GM12878 (cell line): ENCODE data around the gene TTC31. TPM values are rescaled to one million over a fixed set of nuclear protein-coding genes. Genes with fewer than 3 reads are reported as not detected.

ENCODE experiments used
- ATAC-seq: fragments of 200-7000 bp; cut with Tn5 transposase; 3 replicates; pipeline ENCODE4 v1.9.1; 2020; ENCODE audit warnings: mild to moderate bottlenecking, moderate library complexity
- BruUV-seq: library from RNA; stranded (reverse); fragments of 400-500 nt; replicated peaks from 2 replicates; lab custom pipeline; 2021; lab: Mats Ljungman, UMichigan
- CTCF ChIA-PET: fragments of 300-600 bp; sonication (Branson Sonifier 250); formaldehyde crosslinking; extraction: SDS; loops from one replicate; lab custom pipeline; 2021; ENCODE audit warnings: inconsistent platforms; lab: Yijun Ruan, JAX
- POLR2A ChIA-PET: fragments of 350-600 bp; formaldehyde crosslinking; extraction: SDS; loops from one replicate; lab custom pipeline; 2021; ENCODE audit warnings: inconsistent platforms; lab: Charles Lee
- RAD21 ChIA-PET: fragments of 300-600 bp; sonication (Branson Sonifier 250); formaldehyde crosslinking; loops from one replicate; lab custom pipeline; 2023; ENCODE audit warnings: antibody characterized with exemption; ENCODE audit not compliant: unreplicated experiment; lab: Charles Lee
- SMC1A ChIA-PET: fragments of 300-600 bp; sonication (Branson Sonifier 250); formaldehyde crosslinking; loops from one replicate; lab custom pipeline; 2023; ENCODE audit not compliant: unreplicated experiment, uncharacterized antibody; lab: Charles Lee
- DNase-seq: peaks from one replicate; pipeline ENCODE4 v3.0.0-alpha.2; 2011; ENCODE audit warnings: low read depth, low spot score
- FAIRE-seq: peaks from 3 replicates; lab custom pipeline; 2011; peaks lifted over from hg19 to GRCh38; lab: Jason Lieb, UNC
- H2AFZ ChIP-seq: 2 replicates; pipeline ENCODE4 v1.6.0; 2011; ENCODE audit warnings: low read depth, low read length, control low read depth; ENCODE audit not compliant: control insufficient read depth
- H3K27ac ChIP-seq: 2 replicates; pipeline ENCODE4 v1.5.1; 2011; ENCODE audit warnings: control low read depth; ENCODE audit not compliant: control insufficient read depth, insufficient read depth
- H3K27me3 ChIP-seq, 2 experiments: replicated peaks in 1 of 2; 2 replicates each; pipeline versions ENCODE4 v1.6.0 to v1.6.1; 2011; ENCODE audit warnings: low read length in 1 of 2; ENCODE audit not compliant: control insufficient read depth in 2 of 2, insufficient read depth in 2 of 2
- H3K36me3 ChIP-seq, 2 experiments: 2 replicates each; pipeline ENCODE4 v1.5.1; 2011; ENCODE audit warnings: low read length in 1 of 2; ENCODE audit not compliant: control insufficient read depth in 2 of 2, insufficient read depth in 2 of 2
- H3K4me1 ChIP-seq: 2 replicates; pipeline ENCODE4 v1.6.1; 2011; ENCODE audit warnings: mild to moderate bottlenecking, low read length, moderate library complexity, mixed read lengths; ENCODE audit not compliant: control insufficient read depth, insufficient read depth
- H3K4me2 ChIP-seq: 2 replicates; pipeline ENCODE4 v1.6.0; 2011; ENCODE audit warnings: control low read depth; ENCODE audit not compliant: control insufficient read depth, insufficient read depth
- H3K4me3 ChIP-seq: fragments of 200-600 bp; sonication (generic); 2 replicates; pipeline ENCODE4 v1.5.1; 2016
- H3K79me2 ChIP-seq: 2 replicates; pipeline ENCODE4 v1.6.0; 2011; ENCODE audit warnings: low read length; ENCODE audit not compliant: control insufficient read depth, insufficient read depth
- H3K9ac ChIP-seq: 2 replicates; pipeline ENCODE4 v1.8.0; 2011; ENCODE audit warnings: low read length, control low read depth, mixed read lengths; ENCODE audit not compliant: control insufficient read depth, insufficient read depth
- H3K9me3 ChIP-seq: replicated peaks from 3 replicates; pipeline ENCODE4 v1.5.1; 2011; ENCODE audit warnings: mild to moderate bottlenecking, low read length; ENCODE audit not compliant: control insufficient read depth, insufficient read depth
- H4K20me1 ChIP-seq: 2 replicates; pipeline ENCODE4 v1.6.0; 2011; ENCODE audit not compliant: control insufficient read depth, insufficient read depth
- CREB1 ChIP-seq: IDR thresholded peaks from 2 replicates; pipeline ENCODE4 v1.6.1; 2012; ENCODE audit warnings: low read depth, mild to moderate bottlenecking, inconsistent platforms
- EED ChIP-seq: sonication (generic); IDR thresholded peaks from 2 replicates; pipeline ENCODE4 v1.6.1; 2016; ENCODE audit warnings: antibody characterized with exemption, low read depth
- EP300 ChIP-seq, 2 experiments: fragments of 150-350 bp in 1 of 2; IDR thresholded peaks; 2 replicates each; pipeline ENCODE4 v1.6.1; 2011 to 2012; ENCODE audit warnings: low read depth in 2 of 2, low read length in 2 of 2, borderline replicate concordance in 1 of 2, improper control_type of control experiment in 1 of 2, inconsistent platforms in 1 of 2; ENCODE audit not compliant: control insufficient read depth in 1 of 2
- ESRRA ChIP-seq: IDR thresholded peaks from 2 replicates; pipeline ENCODE4 v1.6.1; 2012; ENCODE audit warnings: mild to moderate bottlenecking, low read length, improper control_type of control experiment
- ETV6 ChIP-seq, 2 experiments: fragments of 450-650 bp in 1 of 2; IDR thresholded peaks in 1 of 2; conservative IDR thresholded peaks in 1 of 2; 2 replicates each; pipeline ENCODE4 v1.6.1; 2014; ENCODE audit warnings: antibody characterized with exemption in 1 of 2, borderline replicate concordance in 1 of 2, low read depth in 1 of 2, mild to moderate bottlenecking in 1 of 2, moderate library complexity in 1 of 2
- KLF5 ChIP-seq: fragments of 450-650 bp; IDR thresholded peaks from 2 replicates; pipeline ENCODE4 v1.6.1; 2014; ENCODE audit warnings: mild to moderate bottlenecking; ENCODE audit not compliant: partially characterized antibody
- RAD51 ChIP-seq: fragments of 450-650 bp; IDR thresholded peaks from 2 replicates; pipeline ENCODE4 v1.6.1; 2016; ENCODE audit warnings: moderate library complexity, mild to moderate bottlenecking, inconsistent platforms
- SREBF2 ChIP-seq: IDR thresholded peaks from 2 replicates; pipeline ENCODE4 v1.6.1; 2012; ENCODE audit warnings: mild to moderate bottlenecking, low read length
- SRF ChIP-seq, 2 experiments: IDR thresholded peaks; 2 replicates each; pipeline ENCODE4 v1.6.1; 2011; ENCODE audit warnings: low read depth in 2 of 2, low read length in 2 of 2, mild to moderate bottlenecking in 1 of 2, moderate library complexity in 1 of 2
- WRNIP1 ChIP-seq: IDR thresholded peaks from 2 replicates; pipeline ENCODE4 v1.6.1; 2011; ENCODE audit warnings: low read depth, low read length, improper control_type of control experiment, borderline replicate concordance
- ZNF207 ChIP-seq: fragments of 450-650 bp; IDR thresholded peaks from 2 replicates; pipeline ENCODE4 v1.6.1; 2014; ENCODE audit warnings: antibody characterized with exemption, mild to moderate bottlenecking, borderline replicate concordance
- ZNF217 ChIP-seq: fragments of 450-650 bp; IDR thresholded peaks from 2 replicates; pipeline ENCODE4 v1.6.1; 2017; ENCODE audit warnings: antibody characterized with exemption, mild to moderate bottlenecking
- WGBS: methylation state at CpG from one replicate; pipeline ENCODE4 v1.1.6; 2016; ENCODE audit warnings: low lambda C conversion rate; ENCODE audit not compliant: insufficient replicate concordance, insufficient coverage; ENCODE audit errors: missing lambda C conversion rate; 5-methylcytosine and 5-hydroxymethylcytosine counted together
- in situ Hi-C: fragments of 300-500 bp; cut with MboI; formaldehyde crosslinking; loops from 9 replicates; pipeline ENCODE4 v1.14.3; 2018; ENCODE audit warnings: mixed read lengths
- intact Hi-C: fragments of 100-400 bp; cut with micrococcal nuclease; formaldehyde crosslinking; loops from one replicate; pipeline ENCODE4 v1.14.2; 2022; ENCODE audit not compliant: unreplicated experiment
- polyA plus RNA-seq, 11 experiments: library from polyadenylated mRNA; depleted of rRNA in 4 of 11; unstranded in 6 of 11; stranded (reverse) in 5 of 11; fragments of >200 nt; fragmentation: Nextera tagmentation in 4 of 11; fragmentation: Illumina TruSeq in 1 of 11; extraction: Ambion mirVana in 4 of 11; extraction: Trizol in 1 of 11; gene quantifications; 1 replicate in 1 of 11; 2 replicates in 10 of 11; pipeline versions ENCODE4 v1.2.1 to v1.2.3, GENCODE V29; 2011 to 2016; ENCODE audit warnings: inconsistent platforms in 2 of 11, missing spikeins in 2 of 11, low read depth in 1 of 11
- total RNA-seq, 4 experiments: library from RNA; depleted of rRNA in 3 of 4; stranded (reverse); fragments of >200 nt in 3 of 4; fragmentation: Illumina TruSeq in 1 of 4; extraction: Trizol in 1 of 4; gene quantifications; 2 replicates each; pipeline versions ENCODE4 v1.2.1 to v1.2.3, GENCODE V29; 2013 to 2021
- TF ChIP-seq, protein P1 (sequence below): fragments of 450-650 bp; IDR thresholded peaks from 2 replicates; pipeline ENCODE4 v1.6.1; 2014; ENCODE audit warnings: mild to moderate bottlenecking
- TF ChIP-seq, protein P2 (sequence below): fragments of 450-650 bp; IDR thresholded peaks from 2 replicates; pipeline ENCODE4 v1.6.1; 2016; ENCODE audit warnings: mild to moderate bottlenecking, moderate library complexity, borderline replicate concordance
- TF ChIP-seq, protein P3 (sequence below): IDR thresholded peaks from 2 replicates; pipeline ENCODE4 v1.6.1; 2011; ENCODE audit warnings: borderline replicate concordance, low read depth, mild to moderate bottlenecking, moderate library complexity, mixed read lengths, low read length; ENCODE audit not compliant: insufficient read depth; ENCODE audit errors: extremely low read length

The TTC31 gene
- total and polyA plus RNA-seq, 10 of the 15 experiments (the other 5 are each of a cell fraction or from before 2014, with no cell fraction given) = 6.5 to 34.9 (median 25.9) TPM

DNA sequence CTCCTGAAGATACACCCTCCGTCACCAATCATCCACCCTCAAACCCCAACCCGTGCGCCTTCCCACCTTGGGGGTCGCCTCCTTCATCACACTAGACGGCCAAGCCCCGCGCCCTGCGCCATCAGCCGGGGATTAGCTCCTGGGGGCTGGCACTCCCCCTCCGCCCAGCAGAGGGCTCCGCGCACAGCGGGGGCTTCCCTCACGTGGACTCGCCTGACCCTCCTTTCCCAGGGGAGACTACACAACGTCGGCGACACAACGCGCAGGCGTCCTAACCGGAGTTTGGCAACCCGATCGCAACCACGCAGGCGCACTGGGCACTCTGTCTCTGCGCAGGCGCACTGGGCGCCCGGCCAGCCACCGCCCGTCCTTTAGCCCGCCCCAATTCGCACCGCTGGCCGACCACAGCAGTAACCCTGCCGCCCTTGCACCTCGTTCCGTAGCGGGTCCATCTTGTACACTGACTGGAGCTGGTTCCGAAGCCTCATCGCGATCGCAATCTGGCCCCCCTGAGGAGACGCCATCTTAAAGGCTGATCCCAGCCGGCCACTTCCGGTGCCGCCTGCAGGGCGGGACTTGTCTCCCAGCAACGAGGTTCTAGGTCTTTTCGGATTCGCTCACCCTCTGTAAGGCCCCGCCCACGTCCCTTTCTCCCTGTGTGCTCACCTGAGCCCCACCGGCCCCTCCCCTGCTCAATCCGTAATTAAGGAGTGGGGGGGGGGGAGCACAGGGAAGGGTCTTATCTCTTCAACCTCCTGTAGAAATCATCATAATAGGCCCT, 24.5 kb downstream of the TTC31 start, which contains the start of gene PCGF1:
TSS of gene PCGF1 (minus strand) at position 551 of the 781 bp plus-strand sequence. CDS start at position 524, 27 bp downstream.
- ATAC-seq (peak; percentile 89), DNase-seq (peak; percentile 95), FAIRE-seq (peak; percentile 97)
- H3K36me3 ChIP-seq = peaks cover 0 to 7% of the 10 kb centered on the region in 2 experiments; a peak in 1 of 4 replicates
- ChIA-PET CTCF (interaction anchor here (0.6 to 13.9 kb wide), 10 partner anchors 12 to 79 kb away, joined by 3 to 231 read pairs (median 4); partner anchors contain the start of genes AUP1, CCDC142, DQX1 and HTRA2), POLR2A (interaction anchor here (0.7 to 5.8 kb wide), 13 partner anchors 15 to 111 kb away, joined by 3 to 33 read pairs (median 4); partner anchors contain the start of genes AUP1, DQX1, HTRA2 and TTC31), SMC1A (interaction anchor here (0.7 to 5.2 kb wide), 8 partner anchors 15 to 79 kb away, joined by 3 to 71 read pairs (median 4); partner anchors contain the start of genes AUP1, DQX1 and HTRA2), RAD21 (interaction anchor here (0.7 to 5.5 kb wide), 8 partner anchors 24 to 84 kb away, joined by 3 to 61 read pairs (median 4); partner anchors contain the start of genes AUP1, HTRA2 and WBP1)
- no peaks in the 10 kb centered on the region for H3K9me3 ChIP-seq
- H3K27ac ChIP-seq = peak within 1 kb of the TSS; percentile 97
- H3K27me3 ChIP-seq = peaks cover 0 to under 1% of the 10 kb centered on the region in 2 experiments; a peak in 1 of 4 replicates
- intact Hi-C loops (loop anchor here (1.0 kb wide), 2 partner anchors 22 to 80 kb away; partner anchors contain the start of genes AUP1 and HTRA2), in situ Hi-C loops (no loop called here)
- H3K4me1 ChIP-seq = peaks cover 27% of the 10 kb centered on the region
- H4K20me1 ChIP-seq = no peaks in the 10 kb centered on the region
- peak within 1 kb of the TSS; percentile 93 for H3K9ac ChIP-seq
- peaks cover 12% of the 10 kb centered on the region for H3K79me2 ChIP-seq
- peak within 1 kb of the TSS; percentile 100 for H2AFZ ChIP-seq
- peak within 1 kb of the TSS; percentile 98 for H3K4me3 ChIP-seq
- peak within 1 kb of the TSS; percentile 95 for H3K4me2 ChIP-seq
- no TSS peak for BruUV-seq
- WGBS = 1% methylated on average over 56 of the region's 56 CpGs
- TF ChIP-seq RAD51 (peak; percentile 70), ZNF217 (no peak), SRF (IDR thresholded peaks at IDR 0.05; ENCODE audit: low read depth in 2 of 2, low read length in 2 of 2) (0 out of 4 replicates have a peak, but pooled peaks of 1 of the 2 experiments have one; percentile 26), CREB1 (peak; percentile 49), ESRRA (0 out of 2 replicates have a peak, but pooled peaks have one; percentile 60), KLF5 (peak; percentile 76), ETV6 (conservative IDR thresholded peaks at IDR 0.05 in 1 of 2, IDR thresholded peaks at IDR 0.05 in 1 of 2; ENCODE audit: borderline replicate concordance in 1 of 2, low read depth in 1 of 2) (no peak), WRNIP1 (no peak), EP300 (IDR thresholded peaks at IDR 0.05; ENCODE audit: borderline replicate concordance in 1 of 2, control insufficient read depth in 1 of 2, low read depth in 2 of 2, low read length in 2 of 2) (no peak; a peak in 1 of 4 replicates), SREBF2 (no peak), ZNF207 (peak; percentile 38; the same call in 1 of the 2 replicates), EED (no peak)
- TF ChIP-seq, protein P1, sequence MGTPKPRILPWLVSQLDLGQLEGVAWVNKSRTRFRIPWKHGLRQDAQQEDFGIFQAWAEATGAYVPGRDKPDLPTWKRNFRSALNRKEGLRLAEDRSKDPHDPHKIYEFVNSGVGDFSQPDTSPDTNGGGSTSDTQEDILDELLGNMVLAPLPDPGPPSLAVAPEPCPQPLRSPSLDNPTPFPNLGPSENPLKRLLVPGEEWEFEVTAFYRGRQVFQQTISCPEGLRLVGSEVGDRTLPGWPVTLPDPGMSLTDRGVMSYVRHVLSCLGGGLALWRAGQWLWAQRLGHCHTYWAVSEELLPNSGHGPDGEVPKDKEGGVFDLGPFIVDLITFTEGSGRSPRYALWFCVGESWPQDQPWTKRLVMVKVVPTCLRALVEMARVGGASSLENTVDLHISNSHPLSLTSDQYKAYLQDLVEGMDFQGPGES = peak; percentile 23; the same call in 1 of the 2 replicates
- TF ChIP-seq, protein P2, sequence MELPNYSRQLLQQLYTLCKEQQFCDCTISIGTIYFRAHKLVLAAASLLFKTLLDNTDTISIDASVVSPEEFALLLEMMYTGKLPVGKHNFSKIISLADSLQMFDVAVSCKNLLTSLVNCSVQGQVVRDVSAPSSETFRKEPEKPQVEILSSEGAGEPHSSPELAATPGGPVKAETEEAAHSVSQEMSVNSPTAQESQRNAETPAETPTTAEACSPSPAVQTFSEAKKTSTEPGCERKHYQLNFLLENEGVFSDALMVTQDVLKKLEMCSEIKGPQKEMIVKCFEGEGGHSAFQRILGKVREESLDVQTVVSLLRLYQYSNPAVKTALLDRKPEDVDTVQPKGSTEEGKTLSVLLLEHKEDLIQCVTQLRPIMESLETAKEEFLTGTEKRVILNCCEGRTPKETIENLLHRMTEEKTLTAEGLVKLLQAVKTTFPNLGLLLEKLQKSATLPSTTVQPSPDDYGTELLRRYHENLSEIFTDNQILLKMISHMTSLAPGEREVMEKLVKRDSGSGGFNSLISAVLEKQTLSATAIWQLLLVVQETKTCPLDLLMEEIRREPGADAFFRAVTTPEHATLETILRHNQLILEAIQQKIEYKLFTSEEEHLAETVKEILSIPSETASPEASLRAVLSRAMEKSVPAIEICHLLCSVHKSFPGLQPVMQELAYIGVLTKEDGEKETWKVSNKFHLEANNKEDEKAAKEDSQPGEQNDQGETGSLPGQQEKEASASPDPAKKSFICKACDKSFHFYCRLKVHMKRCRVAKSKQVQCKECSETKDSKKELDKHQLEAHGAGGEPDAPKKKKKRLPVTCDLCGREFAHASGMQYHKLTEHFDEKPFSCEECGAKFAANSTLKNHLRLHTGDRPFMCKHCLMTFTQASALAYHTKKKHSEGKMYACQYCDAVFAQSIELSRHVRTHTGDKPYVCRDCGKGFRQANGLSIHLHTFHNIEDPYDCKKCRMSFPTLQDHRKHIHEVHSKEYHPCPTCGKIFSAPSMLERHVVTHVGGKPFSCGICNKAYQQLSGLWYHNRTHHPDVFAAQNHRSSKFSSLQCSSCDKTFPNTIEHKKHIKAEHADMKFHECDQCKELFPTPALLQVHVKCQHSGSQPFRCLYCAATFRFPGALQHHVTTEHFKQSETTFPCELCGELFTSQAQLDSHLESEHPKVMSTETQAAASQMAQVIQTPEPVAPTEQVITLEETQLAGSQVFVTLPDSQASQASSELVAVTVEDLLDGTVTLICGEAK = peak; percentile 90
- TF ChIP-seq, protein P3, sequence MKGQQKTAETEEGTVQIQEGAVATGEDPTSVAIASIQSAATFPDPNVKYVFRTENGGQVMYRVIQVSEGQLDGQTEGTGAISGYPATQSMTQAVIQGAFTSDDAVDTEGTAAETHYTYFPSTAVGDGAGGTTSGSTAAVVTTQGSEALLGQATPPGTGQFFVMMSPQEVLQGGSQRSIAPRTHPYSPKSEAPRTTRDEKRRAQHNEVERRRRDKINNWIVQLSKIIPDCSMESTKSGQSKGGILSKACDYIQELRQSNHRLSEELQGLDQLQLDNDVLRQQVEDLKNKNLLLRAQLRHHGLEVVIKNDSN = peak; percentile 79
